ENCODE data around the gene FCMR.

Gene FCMR

DNA sequence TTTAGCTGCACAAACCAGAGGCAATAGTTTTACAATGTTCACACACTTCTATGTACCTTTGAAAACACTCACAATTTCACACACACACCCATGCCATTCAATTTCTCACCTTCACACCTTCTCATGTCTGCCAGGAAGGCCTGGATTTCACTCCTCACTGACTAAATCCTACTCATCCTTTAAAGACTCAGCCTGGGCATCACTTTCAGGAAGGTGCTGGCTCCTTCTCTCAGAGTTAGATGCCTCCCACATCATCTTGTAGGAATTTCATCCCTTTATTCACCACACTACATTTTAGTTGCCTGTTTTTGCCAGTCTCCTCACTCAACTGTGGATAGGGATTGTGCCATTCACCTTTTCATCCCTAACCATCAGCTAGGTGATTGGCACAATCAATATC lies 54.0 kb downstream of the FCMR start:
- Histone ChIP-seq H3K4me1 (ENCODE audit: control extremely low read depth in 1 of 4, control insufficient read depth in 4 of 4, insufficient read depth in 4 of 4, low read length in 3 of 4) (peaks cover 0 to 2% (median 0%) of the 10 kb centered on the region in 4 experiments), H3K27ac (ENCODE audit: insufficient read depth in 1 of 2, low read depth in 1 of 2, low read length in 2 of 2, poor library complexity in 1 of 2, severe bottlenecking in 2 of 2) (no peak overlapping the region), H3K9me3 (ENCODE audit: control extremely low read depth in 1 of 5, control insufficient read depth in 4 of 5, insufficient read depth in 2 of 5, low read depth in 1 of 5, low read length in 4 of 5) (peaks cover 0 to 4% (median 1%) of the 10 kb centered on the region in 5 experiments), H3K36me3 (ENCODE audit: control insufficient read depth in 4 of 4, insufficient read depth in 4 of 4, low read length in 3 of 4) (no peaks in the 10 kb centered on the region), H3K4me3 (ENCODE audit: control insufficient read depth in 1 of 7, extremely low read depth in 1 of 7, insufficient read depth in 4 of 7, low read depth in 2 of 7, low read length in 6 of 7) (no peak overlapping the region), H3K27me3 (replicated peaks in 2 of 5; ENCODE audit: control insufficient read depth in 4 of 5, insufficient read depth in 5 of 5, low read length in 4 of 5) (no peaks in the 10 kb centered on the region)
- no peak for DNase-seq
- POLR2A ChIA-PET, result no interaction called here
- CTCF ChIA-PET, result interaction anchor here (0.7 to 2.2 kb wide), 9 partner anchors 8 to 140 kb away, joined by 3 to 11 read pairs (median 3); no protein-coding TSS in a partner anchor

DNA sequence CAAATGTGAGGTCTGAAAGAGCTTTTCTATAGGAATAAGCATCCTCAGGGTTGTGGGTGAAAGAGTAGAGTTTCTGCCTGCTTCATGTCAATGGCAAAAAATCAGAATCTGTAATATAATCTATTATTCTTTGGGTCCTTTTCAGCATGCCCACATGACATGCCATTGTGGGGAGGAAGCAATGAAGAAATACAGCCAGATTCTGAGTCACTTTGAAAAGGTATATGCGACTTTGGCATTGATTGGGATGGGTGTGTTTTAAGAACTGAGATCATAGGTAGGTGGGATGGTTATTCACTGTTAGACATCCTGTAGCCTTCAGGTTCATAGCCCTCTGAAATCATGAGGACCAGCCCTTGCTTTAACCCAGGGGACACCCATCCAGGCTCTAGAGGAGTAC lies 54.5 kb downstream of the FCMR start:
- POLR2A ChIA-PET, result no interaction called here
- CTCF ChIA-PET, result interaction anchor here (0.6 to 2.2 kb wide), 10 partner anchors 8 to 140 kb away, joined by 3 to 11 read pairs (median 3); no protein-coding TSS in a partner anchor
- 100% methylated on average over 1 of the region's 1 CpG for WGBS (ENCODE audit: insufficient coverage)

DNA sequence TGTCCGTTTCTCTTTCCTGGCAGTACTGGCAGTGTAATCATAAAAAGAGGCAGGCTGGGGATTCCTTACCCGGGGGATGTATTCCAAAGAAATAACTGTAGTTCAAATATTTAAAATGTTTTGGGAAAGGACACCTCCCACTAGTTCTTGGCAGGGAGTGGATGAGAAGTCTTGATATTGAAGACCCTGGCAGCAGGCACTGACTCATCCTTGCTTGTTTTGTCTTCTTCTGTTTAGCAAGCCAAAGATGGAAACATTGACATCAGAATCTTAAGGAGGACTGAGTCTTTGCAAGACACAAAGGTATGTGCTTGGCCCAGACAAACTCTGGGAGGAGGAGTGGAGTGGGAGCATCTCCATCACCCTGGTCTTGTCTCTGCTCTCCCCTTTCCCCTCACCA lies 55.7 kb downstream of the FCMR start:
- no peaks in the 10 kb centered on the region for H3K27me3 ChIP-seq (replicated peaks in 2 of 5; ENCODE audit: control insufficient read depth in 4 of 5, insufficient read depth in 5 of 5, low read length in 4 of 5)
- no peaks in the 10 kb centered on the region for H3K36me3 ChIP-seq (ENCODE audit: control insufficient read depth in 4 of 4, insufficient read depth in 4 of 4, low read length in 3 of 4)
- WGBS (ENCODE audit: insufficient coverage), result no CpG with 5 or more reads among the region's 2 CpGs
- no peak for DNase-seq
- H3K4me3 ChIP-seq (ENCODE audit: control insufficient read depth in 1 of 7, extremely low read depth in 1 of 7, insufficient read depth in 4 of 7, low read depth in 2 of 7, low read length in 6 of 7), result no peak overlapping the region
- ChIA-PET CTCF (interaction anchor here (1.0 to 2.1 kb wide), 8 partner anchors 9 to 131 kb away, joined by 3 to 10 read pairs (median 5); no protein-coding TSS in a partner anchor), POLR2A (no interaction called here)
- peaks cover 0 to 2% (median 0%) of the 10 kb centered on the region in 4 experiments for H3K4me1 ChIP-seq (ENCODE audit: control extremely low read depth in 1 of 4, control insufficient read depth in 4 of 4, insufficient read depth in 4 of 4, low read length in 3 of 4)
- no peaks in the 10 kb centered on the region for H3K9me3 ChIP-seq (ENCODE audit: control extremely low read depth in 1 of 5, control insufficient read depth in 4 of 5, insufficient read depth in 2 of 5, low read depth in 1 of 5, low read length in 4 of 5)
- H3K27ac ChIP-seq (ENCODE audit: insufficient read depth in 1 of 2, low read depth in 1 of 2, low read length in 2 of 2, poor library complexity in 1 of 2, severe bottlenecking in 2 of 2), result no peak overlapping the region

More for the DNA sequence above, 54.5 kb downstream of the FCMR start:
- H3K9me3 ChIP-seq (ENCODE audit: control extremely low read depth in 1 of 5, control insufficient read depth in 4 of 5, insufficient read depth in 2 of 5, low read depth in 1 of 5, low read length in 4 of 5), result peaks cover 0 to 1% (median 0%) of the 10 kb centered on the region in 5 experiments
- no peaks in the 10 kb centered on the region for H3K27me3 ChIP-seq (replicated peaks in 2 of 5; ENCODE audit: control insufficient read depth in 4 of 5, insufficient read depth in 5 of 5, low read length in 4 of 5)
- H3K4me3 ChIP-seq (ENCODE audit: control insufficient read depth in 1 of 7, extremely low read depth in 1 of 7, insufficient read depth in 4 of 7, low read depth in 2 of 7, low read length in 6 of 7), result no peak overlapping the region
- peaks cover 0 to 2% (median 0%) of the 10 kb centered on the region in 4 experiments for H3K4me1 ChIP-seq (ENCODE audit: control extremely low read depth in 1 of 4, control insufficient read depth in 4 of 4, insufficient read depth in 4 of 4, low read length in 3 of 4)
- no peak overlapping the region for H3K27ac ChIP-seq (ENCODE audit: insufficient read depth in 1 of 2, low read depth in 1 of 2, low read length in 2 of 2, poor library complexity in 1 of 2, severe bottlenecking in 2 of 2)
- no peak for DNase-seq
- no peaks in the 10 kb centered on the region for H3K36me3 ChIP-seq (ENCODE audit: control insufficient read depth in 4 of 4, insufficient read depth in 4 of 4, low read length in 3 of 4)

GRCh38 chr1:206864939-206865671 lies 56.6 kb downstream of the FCMR start, which contains the start of gene IL20:
Gene IL20 (plus strand): TSS chr1:206865623. CDS start chr1:206865853, 230 bp downstream.
- ChIA-PET POLR2A (no interaction called here), CTCF (interaction anchor here (0.7 to 2.6 kb wide), 19 partner anchors 10 to 148 kb away, joined by 3 to 10 read pairs (median 4); no protein-coding TSS in a partner anchor)
- H3K36me3 ChIP-seq (ENCODE audit: control insufficient read depth in 4 of 4, insufficient read depth in 4 of 4, low read length in 3 of 4), result no peaks in the 10 kb centered on the region
- no peak within 1 kb of the TSS for H3K4me3 ChIP-seq (ENCODE audit: control insufficient read depth in 1 of 7, extremely low read depth in 1 of 7, insufficient read depth in 4 of 7, low read depth in 2 of 7, low read length in 6 of 7)
- no peaks in the 10 kb centered on the region for H3K9me3 ChIP-seq (ENCODE audit: control extremely low read depth in 1 of 5, control insufficient read depth in 4 of 5, insufficient read depth in 2 of 5, low read depth in 1 of 5, low read length in 4 of 5)
- 63% methylated on average over 16 of the region's 19 CpGs for WGBS (ENCODE audit: insufficient coverage)
- H3K27me3 ChIP-seq (replicated peaks in 2 of 5; ENCODE audit: control insufficient read depth in 4 of 5, insufficient read depth in 5 of 5, low read length in 4 of 5), result no peaks in the 10 kb centered on the region
- H3K27ac ChIP-seq (ENCODE audit: insufficient read depth in 1 of 2, low read depth in 1 of 2, low read length in 2 of 2, poor library complexity in 1 of 2, severe bottlenecking in 2 of 2), result no peak within 1 kb of the TSS
- DNase-seq, result peak; percentile 78 to 90 (median 83)
- H3K4me1 ChIP-seq (ENCODE audit: control extremely low read depth in 1 of 4, control insufficient read depth in 4 of 4, insufficient read depth in 4 of 4, low read length in 3 of 4), result peaks cover 0 to under 1% (median 0%) of the 10 kb centered on the region in 4 experiments

DNA sequence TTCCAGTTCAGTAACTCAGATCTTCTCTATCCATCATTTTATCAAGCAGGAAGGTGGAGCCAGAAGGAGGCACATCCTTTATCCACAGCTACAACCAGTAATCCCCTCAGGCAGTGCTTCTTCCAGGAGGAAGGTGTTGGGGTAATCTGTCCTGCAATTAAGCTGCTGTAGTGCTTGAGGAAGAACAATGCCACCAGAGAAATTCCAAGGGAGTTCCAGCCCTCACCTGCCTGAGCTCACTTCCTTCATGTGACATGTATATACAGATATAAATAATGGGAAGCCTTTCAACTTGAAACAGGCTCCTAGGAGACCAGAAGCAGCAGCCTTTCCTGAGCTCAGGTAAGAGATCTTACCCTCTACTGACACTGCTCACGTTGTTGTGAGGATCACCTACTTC lies 58.5 kb downstream of the FCMR start:
- 67% methylated on average over 1 of the region's 1 CpG for WGBS (ENCODE audit: insufficient coverage)
- H3K27me3 ChIP-seq (replicated peaks in 2 of 5; ENCODE audit: control insufficient read depth in 4 of 5, insufficient read depth in 5 of 5, low read length in 4 of 5), result no peaks in the 10 kb centered on the region
- no peak overlapping the region for H3K4me3 ChIP-seq (ENCODE audit: control insufficient read depth in 1 of 7, extremely low read depth in 1 of 7, insufficient read depth in 4 of 7, low read depth in 2 of 7, low read length in 6 of 7)
- no peaks in the 10 kb centered on the region for H3K4me1 ChIP-seq (ENCODE audit: control extremely low read depth in 1 of 4, control insufficient read depth in 4 of 4, insufficient read depth in 4 of 4, low read length in 3 of 4)
- POLR2A ChIA-PET, result no interaction called here
- no peaks in the 10 kb centered on the region for H3K36me3 ChIP-seq (ENCODE audit: control insufficient read depth in 4 of 4, insufficient read depth in 4 of 4, low read length in 3 of 4)
- H3K27ac ChIP-seq (ENCODE audit: insufficient read depth in 1 of 2, low read depth in 1 of 2, low read length in 2 of 2, poor library complexity in 1 of 2, severe bottlenecking in 2 of 2), result no peak overlapping the region
- CTCF ChIA-PET, result interaction anchor here (0.8 to 2.6 kb wide), 6 partner anchors 21 to 119 kb away, joined by 3 to 8 read pairs (median 4); no protein-coding TSS in a partner anchor
- H3K9me3 ChIP-seq (ENCODE audit: control extremely low read depth in 1 of 5, control insufficient read depth in 4 of 5, insufficient read depth in 2 of 5, low read depth in 1 of 5, low read length in 4 of 5), result no peaks in the 10 kb centered on the region
- DNase-seq, result no peak

DNA sequence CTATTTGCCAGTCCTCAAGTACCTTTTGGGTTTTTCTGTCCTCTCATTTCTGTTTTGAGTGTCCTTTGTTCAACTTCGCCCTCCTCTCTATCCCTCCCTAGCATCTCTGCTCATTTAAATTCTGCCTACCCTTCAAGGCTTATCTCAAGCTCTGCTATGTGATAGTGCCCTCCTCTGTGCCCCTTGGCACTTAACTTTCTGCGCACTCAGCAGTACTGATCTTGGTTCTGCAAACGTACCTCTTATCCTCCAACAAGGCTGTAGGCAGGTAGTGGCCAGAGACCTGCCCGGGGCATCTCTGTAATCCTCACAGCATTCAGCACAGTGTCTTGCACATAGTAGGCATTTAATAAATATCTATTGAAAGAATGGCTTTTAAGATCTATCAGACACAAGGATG lies 61.6 kb downstream of the FCMR start:
- H3K9me3 ChIP-seq (ENCODE audit: control extremely low read depth in 1 of 5, control insufficient read depth in 4 of 5, insufficient read depth in 2 of 5, low read depth in 1 of 5, low read length in 4 of 5), result no peaks in the 10 kb centered on the region
- H3K27ac ChIP-seq (ENCODE audit: insufficient read depth in 1 of 2, low read depth in 1 of 2, low read length in 2 of 2, poor library complexity in 1 of 2, severe bottlenecking in 2 of 2), result no peak overlapping the region
- no peak for DNase-seq
- H3K36me3 ChIP-seq (ENCODE audit: control insufficient read depth in 4 of 4, insufficient read depth in 4 of 4, low read length in 3 of 4), result no peaks in the 10 kb centered on the region
- H3K4me3 ChIP-seq (ENCODE audit: control insufficient read depth in 1 of 7, extremely low read depth in 1 of 7, insufficient read depth in 4 of 7, low read depth in 2 of 7, low read length in 6 of 7), result no peak overlapping the region
- no peaks in the 10 kb centered on the region for H3K4me1 ChIP-seq (ENCODE audit: control extremely low read depth in 1 of 4, control insufficient read depth in 4 of 4, insufficient read depth in 4 of 4, low read length in 3 of 4)
- ChIA-PET CTCF (interaction anchor here (1.2 to 3.1 kb wide), 6 partner anchors 8 to 52 kb away, joined by 4 to 14 read pairs (median 4); no protein-coding TSS in a partner anchor), POLR2A (no interaction called here)
- WGBS (ENCODE audit: insufficient coverage), result 100% methylated on average over 2 of the region's 4 CpGs
- no peaks in the 10 kb centered on the region for H3K27me3 ChIP-seq (replicated peaks in 2 of 5; ENCODE audit: control insufficient read depth in 4 of 5, insufficient read depth in 5 of 5, low read length in 4 of 5)

DNA sequence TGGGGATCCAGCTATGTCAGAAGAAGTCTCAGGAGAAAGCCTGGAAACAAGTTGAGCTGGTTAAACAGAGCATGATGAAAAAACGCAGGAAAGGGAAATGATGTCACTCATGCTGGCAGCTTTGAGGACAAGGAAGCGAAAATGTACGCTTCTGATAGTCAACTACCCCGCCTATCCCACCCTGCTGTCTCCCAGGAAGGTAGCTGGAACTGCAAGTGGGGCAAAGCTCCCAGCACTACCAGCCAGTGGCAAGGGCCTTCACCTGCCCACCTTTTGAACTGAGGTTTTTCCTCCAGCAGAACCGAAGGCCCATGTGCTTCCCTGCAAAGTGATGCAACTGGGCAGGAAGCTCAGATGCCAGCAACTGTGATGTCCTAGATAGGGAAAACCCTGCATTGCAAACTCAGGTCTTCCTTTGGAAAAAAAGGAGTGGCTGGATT lies 62.6 kb downstream of the FCMR start:
- CTCF ChIA-PET, result interaction anchor here (1.0 to 3.1 kb wide), 8 partner anchors 9 to 60 kb away, joined by 3 to 14 read pairs (median 4); no protein-coding TSS in a partner anchor

More for the DNA sequence above, 62.6 kb downstream of the FCMR start:
- H3K27me3 ChIP-seq (replicated peaks in 2 of 5; ENCODE audit: control insufficient read depth in 4 of 5, insufficient read depth in 5 of 5, low read length in 4 of 5), result no peaks in the 10 kb centered on the region
- no peaks in the 10 kb centered on the region for H3K36me3 ChIP-seq (ENCODE audit: control insufficient read depth in 4 of 4, insufficient read depth in 4 of 4, low read length in 3 of 4)
- H3K27ac ChIP-seq (ENCODE audit: insufficient read depth in 1 of 2, low read depth in 1 of 2, low read length in 2 of 2, poor library complexity in 1 of 2, severe bottlenecking in 2 of 2), result no peak overlapping the region
- no peak overlapping the region for H3K4me3 ChIP-seq (ENCODE audit: control insufficient read depth in 1 of 7, extremely low read depth in 1 of 7, insufficient read depth in 4 of 7, low read depth in 2 of 7, low read length in 6 of 7)
- 65% methylated on average over 5 of the region's 5 CpGs for WGBS (ENCODE audit: insufficient coverage)
- no peaks in the 10 kb centered on the region for H3K4me1 ChIP-seq (ENCODE audit: control extremely low read depth in 1 of 4, control insufficient read depth in 4 of 4, insufficient read depth in 4 of 4, low read length in 3 of 4)
- no peaks in the 10 kb centered on the region for H3K9me3 ChIP-seq (ENCODE audit: control extremely low read depth in 1 of 5, control insufficient read depth in 4 of 5, insufficient read depth in 2 of 5, low read depth in 1 of 5, low read length in 4 of 5)
- DNase-seq, result no peak
- POLR2A ChIA-PET, result no interaction called here

All from common myeloid progenitor, CD34-positive (primary cell).